Vagina (tissue), 2 donors: ENCODE results near the gene F10.

Source experiments
- POLR2A ChIP-seq, 2 donors: fragments of 450-650 bp; IDR thresholded peaks; one replicate each; pipeline ENCODE4 v1.6.1; 2017; ENCODE audit warnings: antibody characterized with exemption in 2 of 2, mild to moderate bottlenecking in 2 of 2, moderate library complexity in 2 of 2
- TF ChIP-seq, protein P1 (sequence below), 3 experiments: fragments of 450-650 bp in 2 of 3; fragments of 200-600 bp in 1 of 3; sonication (generic) in 1 of 3; IDR thresholded peaks; one replicate each; pipeline ENCODE4 v1.5.1; 2017 to 2019; ENCODE audit warnings: antibody characterized with exemption in 3 of 3, mild to moderate bottlenecking in 2 of 3, moderate library complexity in 2 of 3

DNA sequence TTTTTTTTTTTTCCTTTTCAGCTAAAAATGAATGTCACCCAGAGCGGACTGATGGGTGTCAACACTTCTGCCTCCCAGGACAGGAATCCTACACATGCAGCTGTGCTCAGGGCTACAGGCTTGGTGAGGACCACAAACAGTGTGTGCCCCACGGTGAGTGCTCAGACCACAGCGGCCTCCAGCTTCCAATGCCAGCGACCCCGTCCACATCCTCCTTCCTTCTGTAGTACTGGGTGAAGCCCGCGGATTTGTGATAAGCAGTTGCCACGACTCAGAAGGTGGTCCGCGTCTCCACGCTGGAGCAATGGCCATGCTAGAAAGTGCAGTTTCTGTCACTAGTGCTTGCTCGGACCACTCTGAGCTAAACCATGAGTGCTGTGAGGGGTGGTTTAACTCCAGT is 41.9 kb downstream of the F10 start:
- TF ChIP-seq, protein P1, sequence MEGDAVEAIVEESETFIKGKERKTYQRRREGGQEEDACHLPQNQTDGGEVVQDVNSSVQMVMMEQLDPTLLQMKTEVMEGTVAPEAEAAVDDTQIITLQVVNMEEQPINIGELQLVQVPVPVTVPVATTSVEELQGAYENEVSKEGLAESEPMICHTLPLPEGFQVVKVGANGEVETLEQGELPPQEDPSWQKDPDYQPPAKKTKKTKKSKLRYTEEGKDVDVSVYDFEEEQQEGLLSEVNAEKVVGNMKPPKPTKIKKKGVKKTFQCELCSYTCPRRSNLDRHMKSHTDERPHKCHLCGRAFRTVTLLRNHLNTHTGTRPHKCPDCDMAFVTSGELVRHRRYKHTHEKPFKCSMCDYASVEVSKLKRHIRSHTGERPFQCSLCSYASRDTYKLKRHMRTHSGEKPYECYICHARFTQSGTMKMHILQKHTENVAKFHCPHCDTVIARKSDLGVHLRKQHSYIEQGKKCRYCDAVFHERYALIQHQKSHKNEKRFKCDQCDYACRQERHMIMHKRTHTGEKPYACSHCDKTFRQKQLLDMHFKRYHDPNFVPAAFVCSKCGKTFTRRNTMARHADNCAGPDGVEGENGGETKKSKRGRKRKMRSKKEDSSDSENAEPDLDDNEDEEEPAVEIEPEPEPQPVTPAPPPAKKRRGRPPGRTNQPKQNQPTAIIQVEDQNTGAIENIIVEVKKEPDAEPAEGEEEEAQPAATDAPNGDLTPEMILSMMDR (IDR thresholded peaks at IDR 0.05), result no peak
- TF ChIP-seq POLR2A (IDR thresholded peaks at IDR 0.05), result no peak
